ENCODE measurements around the gene TTC34.
A peak's percentile ranks its signal among the peaks of the same experiment; 100 is the strongest.
"Not testable (repeated sequence)": the region's sequence is repeated elsewhere in the genome, so short reads cannot be mapped to it uniquely, and the experiment has no call there.

Gene TTC34

DNA sequence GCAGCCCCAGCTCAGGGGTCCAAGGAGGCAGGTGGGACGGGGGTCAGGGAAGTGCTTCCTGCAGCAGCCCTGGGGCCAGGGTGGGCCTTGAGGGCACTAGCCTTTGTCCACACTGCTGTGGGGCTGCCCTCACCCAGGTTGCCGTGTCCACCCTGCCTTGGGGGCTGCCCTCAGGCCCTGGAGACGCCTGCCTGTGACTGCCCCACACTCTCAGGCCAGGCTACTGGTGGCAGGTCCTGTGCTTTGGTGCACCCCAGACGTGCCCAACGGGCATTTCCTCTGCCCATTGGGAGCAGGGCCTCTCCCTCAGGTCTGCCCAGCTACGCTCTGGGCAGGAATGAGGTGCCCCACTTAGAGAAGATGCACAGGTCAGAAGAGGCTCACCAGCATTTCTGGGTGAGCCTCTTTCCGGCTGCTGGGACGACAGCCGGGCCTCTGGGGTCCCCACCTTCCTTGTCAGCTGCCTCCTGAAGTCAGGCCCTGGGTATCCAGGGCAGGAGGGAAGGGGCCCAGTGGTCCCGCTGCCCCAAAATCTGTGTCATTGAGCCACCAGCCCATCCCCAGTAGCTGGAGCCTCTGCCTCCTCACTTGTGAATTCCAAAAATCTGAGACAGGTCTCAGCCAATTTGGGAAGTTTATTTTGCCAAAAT is 166.0 kb downstream of the TTC34 start:
- Mint-ChIP-seq H3K4me1 (ENCODE audit: low read depth) (no peaks in the 10 kb centered on the region), H3K27me3 (peaks cover 18% of the 10 kb centered on the region), H3K36me3 (ENCODE audit: low read depth) (no peaks in the 10 kb centered on the region), H3K4me3 (no peak overlapping the region), H3K9me3 (peaks cover 12% of the 10 kb centered on the region), H3K27ac (no peak overlapping the region)
- DNase-seq: peak; percentile 27

DNA sequence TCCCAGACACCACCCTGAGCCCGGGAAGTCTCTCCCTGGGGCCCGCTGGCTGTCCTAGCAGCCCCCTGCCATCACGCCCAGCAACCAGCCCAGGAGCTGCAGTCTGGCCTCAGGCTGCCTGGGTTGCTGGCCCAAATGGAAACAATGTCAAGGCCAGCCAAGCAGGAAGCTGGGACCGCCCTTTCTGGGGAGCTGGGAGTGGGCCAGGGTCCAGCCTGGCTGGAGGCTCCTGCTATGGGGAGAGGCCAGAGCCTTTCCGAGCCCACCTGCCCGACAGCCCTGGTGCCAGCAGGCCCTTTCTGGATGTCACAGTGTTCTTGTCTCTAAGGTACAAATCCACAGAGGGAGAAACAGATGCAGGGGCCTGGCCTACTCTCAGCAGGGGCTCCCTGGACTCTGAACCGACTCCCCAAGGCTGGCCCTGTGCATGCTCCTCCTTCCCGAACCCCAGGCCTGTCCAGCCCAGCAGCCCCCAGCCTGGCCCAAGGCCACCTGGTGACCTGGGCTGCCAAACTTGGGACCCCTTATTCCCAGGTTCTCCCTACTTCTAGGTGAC is 167.5 kb downstream of the TTC34 start:
- DNase-seq: no peak
- Mint-ChIP-seq H3K36me3 (ENCODE audit: low read depth) (no peaks in the 10 kb centered on the region), H3K27me3 (peaks cover 29% of the 10 kb centered on the region), H3K4me1 (ENCODE audit: low read depth) (peaks cover 5% of the 10 kb centered on the region), H3K4me3 (no peak overlapping the region), H3K9me3 (peaks cover 15% of the 10 kb centered on the region), H3K27ac (no peak overlapping the region)

DNA sequence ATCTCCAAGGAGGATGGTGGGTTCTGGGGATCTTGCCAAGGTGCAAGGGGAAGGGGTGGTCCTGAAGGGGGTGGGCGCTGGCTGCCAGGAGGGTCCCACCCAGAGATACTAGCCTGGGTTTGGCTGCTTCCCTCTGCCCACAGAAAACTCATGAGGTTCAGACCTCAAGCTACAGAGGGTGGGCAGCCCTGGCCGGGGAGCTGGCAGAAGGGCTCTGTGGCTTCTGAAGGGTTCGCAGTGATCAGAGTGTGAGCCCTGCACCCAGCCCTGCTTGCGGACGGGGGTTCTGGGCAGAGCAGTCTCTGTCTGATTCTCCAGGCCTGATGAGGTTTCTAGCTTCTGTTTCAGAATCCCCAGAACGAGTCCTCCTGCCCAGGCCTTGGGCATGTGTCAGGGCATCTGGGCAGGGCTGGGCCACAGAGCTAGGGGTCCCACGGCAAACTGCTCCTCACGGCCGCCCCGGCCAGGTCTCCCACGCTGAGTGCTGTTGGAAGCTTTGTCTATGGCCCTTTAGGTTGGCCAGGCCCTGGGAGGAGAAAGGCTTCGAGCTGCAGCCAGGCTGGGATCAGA is 168.0 kb downstream of the TTC34 start:
- no peak overlapping the region for H3K4me3 Mint-ChIP-seq
- peaks cover 5% of the 10 kb centered on the region for H3K4me1 Mint-ChIP-seq (ENCODE audit: low read depth)
- H3K27ac Mint-ChIP-seq: no peak overlapping the region
- peak; percentile 19 for DNase-seq
- H3K36me3 Mint-ChIP-seq (ENCODE audit: low read depth): no peaks in the 10 kb centered on the region
- H3K9me3 Mint-ChIP-seq: peaks cover 15% of the 10 kb centered on the region
- peaks cover 29% of the 10 kb centered on the region for H3K27me3 Mint-ChIP-seq

DNA sequence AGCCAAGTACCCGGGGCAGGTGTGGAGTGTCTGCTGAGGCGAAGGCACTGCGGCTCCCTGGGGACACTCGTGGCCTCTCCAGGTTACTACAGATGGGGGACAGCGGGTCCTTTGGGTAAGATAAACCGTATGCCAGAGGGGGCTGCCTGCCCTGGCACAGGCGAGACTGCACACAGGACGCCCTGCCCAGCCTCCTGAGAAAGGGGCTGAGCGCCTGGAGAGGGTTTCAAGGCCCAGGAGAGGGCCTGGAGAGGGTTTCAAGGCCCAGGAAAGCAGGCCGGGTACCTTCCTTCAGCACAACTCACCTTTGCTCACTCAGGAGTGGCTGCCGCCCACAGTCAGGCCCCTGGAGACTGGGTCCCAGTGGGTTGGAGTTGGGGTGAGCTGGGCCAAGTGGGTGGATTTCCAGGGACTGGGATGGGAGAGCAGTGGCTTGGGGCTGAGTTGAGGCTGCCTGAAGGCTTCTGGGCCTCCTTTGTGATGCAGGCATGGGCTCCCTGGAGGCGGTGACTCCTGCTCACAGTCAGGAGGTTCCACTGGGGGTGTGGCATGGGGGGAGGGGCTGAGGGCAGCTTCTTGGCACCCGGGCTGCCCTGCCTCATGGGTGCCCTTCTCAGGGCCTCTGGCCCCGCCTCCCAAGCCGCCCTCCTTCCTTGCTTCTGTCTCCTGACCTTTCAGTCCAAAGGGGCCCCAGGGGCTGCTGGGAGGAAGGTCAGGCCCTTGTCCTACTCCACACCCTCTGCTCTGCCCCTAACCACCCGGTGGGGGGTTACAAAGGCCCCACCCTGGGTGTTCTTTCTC is 168.7 kb downstream of the TTC34 start, which contains the start of gene MMEL1:
Gene MMEL1, minus strand, starts transcription at position 456 of the 801 bp plus-strand sequence. CDS start 3,532 bp downstream, outside the sequence.
- Mint-ChIP-seq H3K4me1 (ENCODE audit: low read depth) (peaks cover 5% of the 10 kb centered on the region), H3K27me3 (peaks cover 35% of the 10 kb centered on the region), H3K36me3 (ENCODE audit: low read depth) (no peaks in the 10 kb centered on the region), H3K27ac (no peak within 1 kb of the TSS), H3K9me3 (peaks cover 15% of the 10 kb centered on the region), H3K4me3 (no peak within 1 kb of the TSS)
- DNase-seq: peak; percentile 18

DNA sequence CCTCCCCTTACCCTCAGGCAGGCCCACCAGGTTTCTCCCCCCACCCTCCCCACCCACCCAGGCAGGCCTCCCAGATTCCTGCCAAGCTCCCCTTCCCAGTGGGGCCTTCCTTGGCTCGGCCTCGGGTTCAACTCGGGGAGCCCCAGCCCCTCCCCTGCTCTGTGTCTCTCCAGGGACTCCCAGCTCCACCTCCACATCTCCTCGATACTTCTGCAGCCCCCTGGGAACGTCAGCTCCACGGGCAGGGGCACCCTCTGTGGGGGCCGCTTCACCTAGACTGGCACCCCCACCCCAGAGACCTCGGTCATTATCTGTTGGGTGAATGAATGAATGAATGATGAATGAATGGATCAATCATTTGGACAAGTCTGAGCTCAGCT is 169.5 kb downstream of the TTC34 start:
- no peaks in the 10 kb centered on the region for H3K36me3 Mint-ChIP-seq (ENCODE audit: low read depth)
- H3K9me3 Mint-ChIP-seq: peaks cover 11% of the 10 kb centered on the region
- DNase-seq: peak; percentile 15
- no peak overlapping the region for H3K27ac Mint-ChIP-seq
- H3K4me3 Mint-ChIP-seq: no peak overlapping the region
- H3K27me3 Mint-ChIP-seq: peaks cover 41% of the 10 kb centered on the region
- peaks cover 5% of the 10 kb centered on the region for H3K4me1 Mint-ChIP-seq (ENCODE audit: low read depth)

DNA sequence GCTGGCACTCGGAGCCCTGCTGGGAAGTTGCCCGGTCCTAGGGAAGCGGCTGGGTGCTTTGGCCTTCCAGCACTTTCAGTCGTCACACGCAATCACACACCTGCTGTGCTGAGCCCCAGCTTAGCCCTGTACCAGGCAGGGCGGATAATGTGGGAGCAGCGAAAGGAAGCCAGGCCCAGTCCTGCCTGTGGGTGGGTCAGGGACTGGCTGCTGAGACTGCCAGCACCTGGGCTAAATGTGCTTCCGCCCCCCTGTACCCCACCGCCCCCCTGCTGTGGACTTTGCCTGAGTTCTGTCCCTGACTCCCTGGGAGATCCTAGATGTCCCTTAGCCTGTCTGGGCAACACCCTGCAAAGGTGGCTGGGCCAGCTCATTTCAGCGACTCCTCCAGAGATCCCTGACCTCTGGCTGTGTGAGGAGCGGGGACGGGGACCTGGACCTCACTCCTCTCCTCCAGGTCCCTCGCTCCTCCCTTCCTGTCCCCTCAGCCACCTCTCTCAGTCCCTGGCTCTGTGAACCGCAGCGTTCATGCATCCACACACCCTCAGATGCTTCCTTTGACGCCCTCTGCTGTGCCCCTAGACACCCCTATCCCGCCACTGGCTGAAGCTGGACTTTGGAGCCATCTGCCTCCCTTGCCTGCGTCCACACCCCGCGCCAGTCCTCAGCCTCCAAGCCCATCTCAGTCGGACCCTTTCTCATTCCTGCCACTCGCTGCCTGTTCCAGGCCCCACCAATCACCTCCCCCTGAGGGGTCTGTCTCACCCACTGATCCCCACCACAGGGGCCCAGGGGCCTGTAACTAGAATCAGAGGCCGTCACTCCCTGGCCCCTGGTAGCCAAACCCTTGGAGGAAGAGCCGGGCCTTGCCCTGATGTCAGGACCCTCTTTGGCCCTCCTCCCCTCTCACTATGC is 170.1 kb downstream of the TTC34 start:
- Mint-ChIP-seq H3K4me1 (ENCODE audit: low read depth) (peaks cover 5% of the 10 kb centered on the region), H3K27me3 (peaks cover 44% of the 10 kb centered on the region), H3K4me3 (no peak overlapping the region), H3K27ac (no peak overlapping the region), H3K36me3 (ENCODE audit: low read depth) (no peaks in the 10 kb centered on the region), H3K9me3 (peaks cover 7% of the 10 kb centered on the region)
- peak; percentile 15 for DNase-seq

DNA sequence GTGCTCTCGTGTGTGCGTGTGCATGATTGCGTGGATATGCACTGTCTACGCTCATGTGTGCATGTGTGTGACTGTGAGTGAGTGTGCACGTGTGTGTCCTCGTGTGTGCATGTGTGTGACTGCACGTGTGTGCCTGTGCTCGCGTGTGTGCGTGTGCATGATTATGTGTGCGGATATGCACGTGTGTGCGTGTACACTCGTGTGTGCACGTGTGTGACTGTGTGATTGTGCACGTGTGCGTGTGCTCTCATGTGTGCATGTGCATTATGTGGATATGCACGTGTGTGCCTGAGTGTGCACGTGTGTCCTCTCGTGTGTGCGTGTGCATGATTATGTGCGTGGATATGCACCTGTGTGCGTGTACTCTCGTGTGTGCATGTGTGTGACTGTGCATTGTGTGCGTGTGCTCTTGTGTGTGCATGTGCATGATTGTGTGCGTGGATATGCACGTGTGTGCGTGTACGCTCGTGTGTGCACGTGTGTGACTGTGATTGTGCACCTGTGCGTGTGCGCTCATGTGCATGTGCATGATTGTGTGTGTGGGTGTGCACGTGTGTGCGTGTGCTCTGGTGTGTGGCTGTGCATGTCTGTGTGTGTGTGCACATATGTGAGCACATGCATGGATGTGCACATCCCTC is 170.9 kb downstream of the TTC34 start:
- no peak overlapping the region for H3K27ac Mint-ChIP-seq
- peaks cover 5% of the 10 kb centered on the region for H3K4me1 Mint-ChIP-seq (ENCODE audit: low read depth)
- H3K4me3 Mint-ChIP-seq: no peak overlapping the region

DNA sequence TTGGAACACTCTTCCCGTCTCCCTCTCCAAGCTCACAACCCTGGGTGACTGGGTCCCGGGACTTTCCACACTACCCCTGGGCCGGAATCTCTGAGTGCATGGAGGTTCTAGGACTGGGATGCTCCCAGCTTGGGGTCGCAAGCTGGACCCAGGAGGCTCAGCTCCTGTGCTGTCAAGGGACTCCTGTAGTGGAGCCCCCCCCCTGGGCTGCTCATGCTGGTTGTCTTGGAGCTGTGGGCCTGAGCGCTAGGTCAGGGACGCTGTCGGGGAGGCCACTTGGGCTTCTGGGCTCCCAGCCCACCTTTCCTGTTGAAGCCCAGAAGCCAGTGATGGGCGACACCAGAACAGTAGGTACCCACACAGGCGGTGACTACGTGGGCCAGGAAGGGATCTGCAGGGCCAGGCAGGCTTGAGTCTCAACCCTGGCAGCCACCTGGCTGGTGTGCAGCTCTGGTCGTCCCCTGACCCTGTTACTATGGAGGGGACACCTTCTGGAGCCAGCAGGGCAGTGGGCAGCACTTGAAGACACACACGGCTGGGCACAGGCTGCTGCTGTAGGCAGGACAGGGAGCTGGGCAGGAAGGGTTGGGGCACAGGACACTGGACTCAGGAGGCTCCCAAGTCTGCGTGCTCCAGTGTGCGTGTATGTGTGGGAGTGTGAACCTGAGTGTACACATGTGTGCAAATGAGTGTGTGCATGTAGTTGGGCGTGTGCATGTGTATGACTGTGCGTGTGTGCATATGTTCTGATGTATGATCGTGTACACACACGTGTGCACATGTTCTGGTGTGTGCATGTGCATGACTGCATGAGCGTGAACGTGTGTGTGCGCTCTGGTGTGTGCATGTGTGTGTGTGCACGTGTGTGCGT is 171.6 kb downstream of the TTC34 start:
- Mint-ChIP-seq H3K36me3 (ENCODE audit: low read depth) (no peaks in the 10 kb centered on the region), H3K4me3 (no peak overlapping the region), H3K27me3 (peaks cover 56% of the 10 kb centered on the region), H3K9me3 (peaks cover 7% of the 10 kb centered on the region), H3K4me1 (ENCODE audit: low read depth) (peaks cover 5% of the 10 kb centered on the region), H3K27ac (no peak overlapping the region)
- DNase-seq: peak; percentile 8

More for the DNA sequence above, 170.9 kb downstream of the TTC34 start:
- DNase-seq: no peak
- Mint-ChIP-seq H3K27me3 (peaks cover 51% of the 10 kb centered on the region), H3K9me3 (peaks cover 7% of the 10 kb centered on the region), H3K36me3 (ENCODE audit: low read depth) (no peaks in the 10 kb centered on the region)

DNA sequence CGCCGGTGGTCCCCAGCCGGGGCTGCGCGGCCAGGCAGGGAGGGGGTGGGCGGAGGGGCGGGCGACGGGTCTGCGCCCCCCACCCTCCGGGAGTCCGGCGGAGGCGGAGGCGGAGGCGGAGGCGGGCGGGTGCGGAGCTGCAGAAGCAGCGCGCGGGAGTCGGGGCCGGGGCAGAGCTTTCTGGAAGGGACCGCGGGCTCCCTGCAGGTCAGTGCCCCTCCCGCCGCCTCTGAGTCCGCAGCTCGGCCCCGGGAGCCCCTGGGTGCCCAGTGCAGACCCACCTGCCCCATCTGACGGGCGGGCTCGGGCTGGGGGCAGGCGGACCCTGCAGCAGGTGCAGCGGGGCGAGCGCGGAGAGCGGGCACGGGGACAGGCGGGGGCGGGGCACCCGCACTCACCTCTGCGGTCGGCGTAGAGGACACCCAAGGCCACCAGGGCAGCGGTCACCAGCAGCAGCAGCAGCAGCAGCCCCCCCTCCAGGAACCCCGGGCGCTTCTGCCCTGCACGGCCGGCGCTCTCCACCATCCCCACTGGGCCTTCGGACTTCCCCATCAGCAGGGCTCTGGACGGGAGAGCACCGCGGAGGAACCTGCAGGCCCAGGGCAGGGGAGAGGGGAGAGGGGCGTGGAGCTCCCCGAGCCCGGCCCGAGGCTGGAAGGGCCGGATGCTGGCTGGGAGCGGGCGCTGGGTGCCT is 172.4 kb downstream of the TTC34 start:
- Mint-ChIP-seq H3K4me1 (ENCODE audit: low read depth) (peaks cover 5% of the 10 kb centered on the region), H3K27me3 (peaks cover 61% of the 10 kb centered on the region), H3K27ac (no peak overlapping the region), H3K4me3 (no peak overlapping the region), H3K9me3 (peaks cover 7% of the 10 kb centered on the region), H3K36me3 (ENCODE audit: low read depth) (no peaks in the 10 kb centered on the region)
- no peak for DNase-seq

DNA sequence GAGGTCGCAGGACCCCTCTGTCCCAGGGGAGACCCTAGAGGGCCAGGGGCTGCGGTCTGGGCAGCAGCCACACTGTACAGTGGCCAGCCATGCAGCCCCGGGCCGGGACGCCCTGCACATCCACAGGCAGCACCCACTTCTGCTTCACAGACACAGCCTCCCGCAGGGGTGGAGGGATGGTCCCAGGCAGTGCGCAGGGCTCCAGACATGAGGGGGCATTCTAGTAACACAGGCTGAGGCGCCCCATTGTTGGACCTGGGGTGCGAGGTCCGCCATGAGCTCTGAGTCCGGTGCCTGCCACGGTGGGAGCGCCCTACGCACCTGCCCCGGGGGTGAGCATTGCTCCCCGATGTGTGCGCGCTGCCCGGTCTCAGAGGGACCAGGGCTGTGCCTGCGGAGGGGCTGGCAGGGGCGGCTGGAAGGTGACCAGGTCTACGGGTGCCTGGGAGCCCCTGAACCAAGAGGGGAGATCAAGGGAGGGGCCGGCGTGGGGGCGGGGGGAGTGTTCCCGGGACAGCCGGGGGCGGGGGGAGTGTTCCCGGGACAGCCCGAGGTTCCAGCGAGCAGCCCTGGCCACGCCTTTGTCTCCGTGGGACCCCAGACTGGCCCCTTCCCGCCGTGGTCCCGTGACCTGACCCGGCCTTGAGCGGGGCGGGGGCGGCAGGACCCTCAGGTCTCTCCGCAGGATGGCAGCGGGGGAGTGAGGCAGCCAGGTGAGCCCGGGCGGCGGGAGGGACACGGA is 173.1 kb downstream of the TTC34 start:
- no peak overlapping the region for H3K27ac Mint-ChIP-seq
- no peaks in the 10 kb centered on the region for H3K36me3 Mint-ChIP-seq (ENCODE audit: low read depth)
- peaks cover 7% of the 10 kb centered on the region for H3K4me1 Mint-ChIP-seq (ENCODE audit: low read depth)
- H3K9me3 Mint-ChIP-seq: peaks cover 7% of the 10 kb centered on the region
- H3K27me3 Mint-ChIP-seq: peaks cover 61% of the 10 kb centered on the region
- no peak overlapping the region for H3K4me3 Mint-ChIP-seq
- DNase-seq: no peak

DNA sequence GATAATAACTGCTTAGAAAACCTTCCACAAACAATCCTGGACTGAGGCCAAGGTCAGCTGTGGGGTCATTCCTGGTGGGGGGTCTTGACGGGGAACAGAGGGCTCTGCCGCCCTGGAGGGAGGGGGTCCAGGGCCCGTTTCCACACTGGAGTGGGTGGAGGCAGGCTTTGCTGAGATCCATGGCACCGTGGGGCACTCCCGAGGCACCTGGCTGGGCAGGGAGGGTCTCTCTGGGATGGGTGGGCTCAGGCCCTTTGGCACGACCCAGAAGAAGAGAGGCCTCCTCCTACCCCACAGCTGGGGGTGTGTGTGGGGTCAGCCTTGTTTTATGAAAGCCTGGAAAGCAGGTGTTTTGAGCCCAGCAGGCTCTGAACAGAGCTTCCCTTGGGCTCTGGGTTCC is 173.7 kb downstream of the TTC34 start:
- H3K9me3 Mint-ChIP-seq: peaks cover 7% of the 10 kb centered on the region
- H3K4me3 Mint-ChIP-seq: no peak overlapping the region
- DNase-seq: no peak
- peaks cover 11% of the 10 kb centered on the region for H3K4me1 Mint-ChIP-seq (ENCODE audit: low read depth)
- no peaks in the 10 kb centered on the region for H3K36me3 Mint-ChIP-seq (ENCODE audit: low read depth)
- H3K27me3 Mint-ChIP-seq: peaks cover 61% of the 10 kb centered on the region
- H3K27ac Mint-ChIP-seq: no peak overlapping the region

DNA sequence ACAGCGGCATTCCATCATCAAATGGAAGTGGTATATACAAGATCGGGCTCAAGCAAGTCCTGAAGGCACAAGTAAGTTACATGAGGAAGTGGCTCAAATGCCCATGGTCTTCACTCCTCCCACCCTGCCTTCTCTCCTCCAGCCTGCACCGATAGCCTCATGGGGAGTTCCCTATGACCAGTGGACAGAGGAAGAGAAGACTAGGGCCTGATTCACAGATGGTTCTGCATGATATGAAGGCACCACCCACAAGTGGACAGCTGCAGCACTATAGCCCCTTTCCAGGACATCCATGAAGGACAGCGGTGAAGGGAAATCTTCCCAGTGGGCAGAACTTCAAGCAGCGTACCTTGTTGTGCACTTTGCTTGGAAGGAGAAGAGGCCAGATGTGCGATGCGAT is 175.7 kb downstream of the TTC34 start:
- not testable (repeated sequence) for H3K9me3 Mint-ChIP-seq; H3K36me3 Mint-ChIP-seq (ENCODE audit: low read depth); H3K27ac Mint-ChIP-seq; H3K4me3 Mint-ChIP-seq
- Mint-ChIP-seq H3K27me3 (peaks cover 49% of the 10 kb centered on the region), H3K4me1 (ENCODE audit: low read depth) (peaks cover 14% of the 10 kb centered on the region)
- peak; percentile 8 for DNase-seq
